H9 (cell line): ENCODE measurements around the gene EDNRA. TPM values are rescaled to one million over a fixed set of nuclear protein-coding genes. Genes with fewer than 3 reads are reported as not detected.

ENCODE experiments used
- DNase-seq: peaks from one replicate; pipeline ENCODE4 v3.0.0-alpha.2; 2017
- H2AFZ ChIP-seq: one replicate; pipeline ENCODE4 v1.6.1; 2013; ENCODE audit warnings: mild to moderate bottlenecking, low read length, control low read depth, moderate library complexity
- H2AK5ac ChIP-seq: 2 replicates; pipeline ENCODE4 v1.6.1; 2013; ENCODE audit warnings: low read length, control low read depth, mixed read lengths; ENCODE audit not compliant: insufficient read length
- H2BK120ac ChIP-seq: one replicate; pipeline ENCODE4 v1.6.1; 2013; ENCODE audit warnings: low read depth, mild to moderate bottlenecking, low read length, control low read depth, inconsistent platforms; ENCODE audit not compliant: poor library complexity, severe bottlenecking
- H2BK12ac ChIP-seq: 2 replicates; pipeline ENCODE4 v1.6.1; 2013; ENCODE audit warnings: low read length, control low read depth, mixed read lengths, low read depth; ENCODE audit not compliant: insufficient read length
- H2BK15ac ChIP-seq: 2 replicates; pipeline ENCODE4 v1.6.1; 2013; ENCODE audit warnings: low read depth, low read length, control low read depth
- H2BK20ac ChIP-seq: one replicate; pipeline ENCODE4 v1.6.1; 2013; ENCODE audit warnings: low read depth, mild to moderate bottlenecking, low read length, control low read depth, inconsistent platforms; ENCODE audit not compliant: poor library complexity, severe bottlenecking
- H2BK5ac ChIP-seq: 2 replicates; pipeline ENCODE4 v1.6.1; 2013; ENCODE audit warnings: low read length, control low read depth, mixed read lengths; ENCODE audit not compliant: insufficient read length
- H3K14ac ChIP-seq: 2 replicates; pipeline ENCODE4 v1.6.1; 2013; ENCODE audit warnings: low read length, control low read depth; ENCODE audit not compliant: insufficient read depth
- H3K18ac ChIP-seq: 2 replicates; pipeline ENCODE4 v1.6.1; 2013; ENCODE audit warnings: low read depth, mild to moderate bottlenecking, mixed read lengths, low read length, control low read depth; ENCODE audit not compliant: insufficient read length
- H3K23ac ChIP-seq: 2 replicates; pipeline ENCODE4 v1.6.1; 2013; ENCODE audit warnings: low read length, control low read depth, mixed read lengths, low read depth; ENCODE audit not compliant: insufficient read length
- H3K23me2 ChIP-seq: 2 replicates; pipeline ENCODE4 v1.6.1; 2013; ENCODE audit warnings: low read depth, mild to moderate bottlenecking, mixed read lengths, low read length, control low read depth; ENCODE audit not compliant: insufficient read length, poor library complexity, severe bottlenecking
- H3K27ac ChIP-seq: 2 replicates; pipeline ENCODE4 v1.5.1; 2013; ENCODE audit warnings: low read length, control low read depth, mixed read lengths, low read depth; ENCODE audit not compliant: insufficient read length
- H3K27me3 ChIP-seq: 2 replicates; pipeline ENCODE4 v1.6.1; 2013; ENCODE audit warnings: low read length, control low read depth, inconsistent platforms; ENCODE audit not compliant: insufficient read depth
- H3K4ac ChIP-seq: 2 replicates; pipeline ENCODE4 v1.6.1; 2013; ENCODE audit warnings: low read depth, mild to moderate bottlenecking, control low read depth, inconsistent platforms, low read length, moderate library complexity
- H3K4me1 ChIP-seq: 2 replicates; pipeline ENCODE4 v1.6.1; 2013; ENCODE audit warnings: low read length, control low read depth, inconsistent platforms; ENCODE audit not compliant: insufficient read depth
- H3K4me2 ChIP-seq: 2 replicates; pipeline ENCODE4 v1.6.1; 2013; ENCODE audit warnings: low read length, control low read depth, mixed read lengths; ENCODE audit not compliant: insufficient read length, insufficient read depth
- H3K56ac ChIP-seq: 2 replicates; pipeline ENCODE4 v1.6.1; 2013; ENCODE audit warnings: low read depth, mild to moderate bottlenecking, mixed read lengths, low read length, control low read depth; ENCODE audit not compliant: insufficient read length
- H3K79me1 ChIP-seq: 2 replicates; pipeline ENCODE4 v1.6.1; 2013; ENCODE audit warnings: low read depth, mild to moderate bottlenecking, moderate library complexity, low read length, control low read depth, inconsistent platforms; ENCODE audit not compliant: insufficient read depth, poor library complexity, severe bottlenecking
- H3K79me2 ChIP-seq: 2 replicates; pipeline ENCODE4 v1.6.1; 2013; ENCODE audit warnings: low read length, control low read depth, inconsistent platforms; ENCODE audit not compliant: insufficient read depth
- H3K9ac ChIP-seq: 2 replicates; pipeline ENCODE4 v1.6.1; 2013; ENCODE audit warnings: low read length, control low read depth, mixed read lengths; ENCODE audit not compliant: insufficient read length; ENCODE audit errors: extremely low read depth
- H3K9me3 ChIP-seq: one replicate; pipeline ENCODE4 v1.6.1; 2013; ENCODE audit warnings: low read depth, low read length, inconsistent platforms; ENCODE audit not compliant: control insufficient read depth
- H3T11ph ChIP-seq: one replicate; pipeline ENCODE4 v1.6.1; 2013; ENCODE audit warnings: mild to moderate bottlenecking, low read length, control low read depth, inconsistent platforms
- H4K20me1 ChIP-seq: one replicate; pipeline ENCODE4 v1.6.1; 2013; ENCODE audit not compliant: control insufficient read depth, insufficient read length, insufficient read depth
- H4K5ac ChIP-seq: 2 replicates; pipeline ENCODE4 v1.6.1; 2013; ENCODE audit warnings: low read depth, mild to moderate bottlenecking, mixed read lengths, low read length, control low read depth; ENCODE audit not compliant: insufficient read length
- H4K8ac ChIP-seq: replicated peaks from 2 replicates; pipeline ENCODE4 v1.6.1; 2013; ENCODE audit warnings: low read length, control low read depth, mixed read lengths, low read depth; ENCODE audit not compliant: insufficient read length
- H4K91ac ChIP-seq: 2 replicates; pipeline ENCODE4 v1.6.1; 2013; ENCODE audit warnings: low read depth, mild to moderate bottlenecking, moderate library complexity, mixed read lengths, low read length, control low read depth; ENCODE audit not compliant: insufficient read length
- H3K27ac Mint-ChIP-seq, 3 experiments: 2 replicates in 2 of 3; 3 replicates in 1 of 3; pipeline ENCODE4 v1.8.0; 2020 to 2021; ENCODE audit warnings: mixed read lengths in 3 of 3, mild to moderate bottlenecking in 1 of 3, moderate library complexity in 1 of 3
- H3K27me3 Mint-ChIP-seq: 2 replicates; pipeline ENCODE4 v1.8.0; 2021; ENCODE audit warnings: low read depth, mild to moderate bottlenecking, moderate library complexity, mixed read lengths
- H3K36me3 Mint-ChIP-seq, 3 experiments: 2 replicates in 2 of 3; 3 replicates in 1 of 3; pipeline ENCODE4 v1.8.0; 2020 to 2021; ENCODE audit warnings: low read depth in 3 of 3, mixed read lengths in 3 of 3; ENCODE audit not compliant: insufficient read depth in 1 of 3
- H3K4me1 Mint-ChIP-seq, 2 experiments: 2 replicates each; pipeline ENCODE4 v1.8.0; 2020; ENCODE audit warnings: mixed read lengths in 2 of 2
- H3K4me3 Mint-ChIP-seq, 2 experiments: 2 replicates in 1 of 2; 3 replicates in 1 of 2; pipeline ENCODE4 v1.8.0; 2020 to 2021; ENCODE audit warnings: mild to moderate bottlenecking in 2 of 2, mixed read lengths in 2 of 2, moderate library complexity in 1 of 2
- H3K9me3 Mint-ChIP-seq, 2 experiments: 2 replicates in 1 of 2; 3 replicates in 1 of 2; pipeline ENCODE4 v1.8.0; 2020; ENCODE audit warnings: mild to moderate bottlenecking in 2 of 2, mixed read lengths in 2 of 2, moderate library complexity in 1 of 2
- CTCF ChIP-seq: fragments of 200-600 bp; sonication (generic); conservative IDR thresholded peaks from 3 replicates; pipeline ENCODE4 v1.8.0; 2021; ENCODE audit warnings: antibody characterized with exemption, mild to moderate bottlenecking
- WGBS: extraction: QIAGEN DNeasy Blood & Tissue Kit; methylation state at CpG from one replicate; pipeline ENCODE4 v1.1.7; 2013; ENCODE audit warnings: missing lambda C conversion rate, low lambda C conversion rate, mixed read lengths; ENCODE audit not compliant: insufficient read length; ENCODE audit errors: extremely low coverage; 5-methylcytosine and 5-hydroxymethylcytosine counted together
- total RNA-seq: library from RNA; stranded (reverse); gene quantifications from 2 replicates; pipeline ENCODE4 v1.2.1, GENCODE V29; 2021

Gene EDNRA
- total RNA-seq, 1 experiment from 2014 or later = 1.6 TPM

- Histone ChIP-seq H3K4me2 (no peak overlapping the region), H2AFZ (no peak overlapping the region), H2BK120ac (no peak overlapping the region), H2BK5ac (no peak overlapping the region), H3K23me2 (no peaks in the 10 kb centered on the region), H3K79me1 (no peaks in the 10 kb centered on the region), H3K18ac (no peak overlapping the region), H4K91ac (no peak overlapping the region), H3K23ac (no peak overlapping the region), H4K5ac (no peak overlapping the region), H2AK5ac (no peak overlapping the region), H3K9me3 (no peaks in the 10 kb centered on the region), H3K14ac (no peak overlapping the region), H3K4me1 (peaks cover 4% of the 10 kb centered on the region; the same call in 1 of the 2 replicates), H4K8ac (no peak overlapping the region), H3K9ac (no peak overlapping the region), H3K27ac (no peak overlapping the region), H2BK20ac (no peak overlapping the region), H3K4ac (no peak overlapping the region), H2BK15ac (no peak overlapping the region), H3T11ph (no peak overlapping the region), H3K56ac (no peak overlapping the region), H3K27me3 (no peaks in the 10 kb centered on the region), H2BK12ac (no peak overlapping the region), H3K79me2 (no peaks in the 10 kb centered on the region), H4K20me1 (no peaks in the 10 kb centered on the region)
- no peaks in the 10 kb centered on the region; a peak in 1 of 7 replicates for H3K36me3 Mint-ChIP-seq
- no peak for DNase-seq
- no peak for TF ChIP-seq CTCF
- WGBS = no CpG with 5 or more reads among the region's 2 CpGs
- no peaks in the 10 kb centered on the region; the same call in 1 of the 2 replicates for H3K27me3 Mint-ChIP-seq
- H3K9me3 Mint-ChIP-seq = peaks cover 0 to 3% of the 10 kb centered on the region in 2 experiments; a peak in 1 of 5 replicates
- peaks cover 8 to 9% of the 10 kb centered on the region in 2 experiments for H3K4me1 Mint-ChIP-seq
- no peak overlapping the region for H3K27ac Mint-ChIP-seq
- no peak overlapping the region for H3K4me3 Mint-ChIP-seq
Measured at GRCh38 chr4:147546349-147546748, 65.5 kb downstream of the EDNRA start.
